KMS-11 (cell line): ENCODE measurements around the gene RIPOR3.

Experiments used
- H2AFZ ChIP-seq: fragments of 200-600 bp; sonication (generic); 2 replicates; pipeline ENCODE4 v1.6.1; 2016; ENCODE audit warnings: antibody characterized with exemption, mixed run types, low read depth
- H3K27ac ChIP-seq: fragments of 200-600 bp; sonication (generic); 2 replicates; pipeline ENCODE4 v1.6.1; 2016; ENCODE audit warnings: mild to moderate bottlenecking, mixed run types
- H3K27me3 ChIP-seq: fragments of 200-600 bp; sonication (generic); 2 replicates; pipeline ENCODE4 v1.6.1; 2017; ENCODE audit warnings: mild to moderate bottlenecking, low read depth, mixed run types, moderate library complexity; ENCODE audit not compliant: insufficient read depth
- H3K36me3 ChIP-seq: fragments of 200-600 bp; sonication (generic); 2 replicates; pipeline ENCODE4 v1.6.1; 2017; ENCODE audit warnings: mild to moderate bottlenecking, mixed run types; ENCODE audit not compliant: insufficient read depth
- H3K4me1 ChIP-seq: fragments of 200-600 bp; sonication (generic); 2 replicates; pipeline ENCODE4 v1.6.1; 2016; ENCODE audit warnings: mild to moderate bottlenecking, low read depth, mixed run types; ENCODE audit not compliant: poor library complexity, severe bottlenecking
- H3K4me2 ChIP-seq: fragments of 200-600 bp; sonication (generic); 2 replicates; pipeline ENCODE4 v1.7.0; 2016; ENCODE audit warnings: mild to moderate bottlenecking, mixed run types
- H3K4me3 ChIP-seq: fragments of 200-600 bp; sonication (generic); IDR thresholded peaks from 2 replicates; pipeline ENCODE4 v1.6.1; 2017; ENCODE audit warnings: low read depth, low read length, mixed read lengths; ENCODE audit not compliant: insufficient read depth
- H3K79me2 ChIP-seq: fragments of 200-600 bp; sonication (generic); 2 replicates; pipeline ENCODE4 v1.6.1; 2016; ENCODE audit warnings: low read depth, mixed run types; ENCODE audit not compliant: insufficient read depth
- H3K9ac ChIP-seq: fragments of 200-600 bp; sonication (generic); 2 replicates; pipeline ENCODE4 v1.6.1; 2016; ENCODE audit warnings: mild to moderate bottlenecking, mixed run types
- H4K20me1 ChIP-seq: fragments of 200-600 bp; sonication (generic); 2 replicates; pipeline ENCODE4 v1.6.1; 2016; ENCODE audit warnings: mild to moderate bottlenecking, mixed run types; ENCODE audit not compliant: insufficient read depth
- TF ChIP-seq, protein P1 (sequence below): fragments of 200-600 bp; sonication (generic); conservative IDR thresholded peaks from 2 replicates; pipeline ENCODE4 v1.6.1; 2017; ENCODE audit warnings: low read depth, mild to moderate bottlenecking, antibody characterized with exemption, low read length, moderate library complexity, mixed read lengths

RIPOR3 gene

DNA sequence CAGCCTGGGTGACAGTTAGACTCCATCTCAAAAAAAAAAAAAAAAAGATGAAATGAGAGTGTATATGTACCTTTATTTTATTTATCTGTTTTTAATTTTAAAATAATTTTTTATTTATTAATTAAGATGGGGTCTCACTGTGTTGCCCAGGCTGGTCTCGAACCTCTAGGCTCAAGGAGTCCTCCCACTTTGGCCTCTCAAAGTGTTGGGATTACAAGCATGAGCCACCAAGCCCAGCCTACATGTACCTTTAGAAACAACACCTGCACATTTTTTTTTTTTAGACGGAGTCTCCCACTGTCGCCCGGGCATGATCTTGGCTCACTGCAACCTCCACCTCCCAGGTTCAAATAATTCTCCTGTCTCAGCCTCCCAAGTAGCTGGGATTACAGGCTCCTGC, 28.0 kb upstream of the RIPOR3 start:
- Histone ChIP-seq H4K20me1 (no peaks in the 10 kb centered on the region), H3K4me2 (no peak overlapping the region), H3K27ac (no peak overlapping the region), H2AFZ (no peak overlapping the region), H3K27me3 (no peaks in the 10 kb centered on the region), H3K4me1 (no peaks in the 10 kb centered on the region), H3K4me3 (no peak overlapping the region), H3K79me2 (no peaks in the 10 kb centered on the region), H3K36me3 (no peaks in the 10 kb centered on the region), H3K9ac (no peak overlapping the region)
- TF ChIP-seq, protein P1, sequence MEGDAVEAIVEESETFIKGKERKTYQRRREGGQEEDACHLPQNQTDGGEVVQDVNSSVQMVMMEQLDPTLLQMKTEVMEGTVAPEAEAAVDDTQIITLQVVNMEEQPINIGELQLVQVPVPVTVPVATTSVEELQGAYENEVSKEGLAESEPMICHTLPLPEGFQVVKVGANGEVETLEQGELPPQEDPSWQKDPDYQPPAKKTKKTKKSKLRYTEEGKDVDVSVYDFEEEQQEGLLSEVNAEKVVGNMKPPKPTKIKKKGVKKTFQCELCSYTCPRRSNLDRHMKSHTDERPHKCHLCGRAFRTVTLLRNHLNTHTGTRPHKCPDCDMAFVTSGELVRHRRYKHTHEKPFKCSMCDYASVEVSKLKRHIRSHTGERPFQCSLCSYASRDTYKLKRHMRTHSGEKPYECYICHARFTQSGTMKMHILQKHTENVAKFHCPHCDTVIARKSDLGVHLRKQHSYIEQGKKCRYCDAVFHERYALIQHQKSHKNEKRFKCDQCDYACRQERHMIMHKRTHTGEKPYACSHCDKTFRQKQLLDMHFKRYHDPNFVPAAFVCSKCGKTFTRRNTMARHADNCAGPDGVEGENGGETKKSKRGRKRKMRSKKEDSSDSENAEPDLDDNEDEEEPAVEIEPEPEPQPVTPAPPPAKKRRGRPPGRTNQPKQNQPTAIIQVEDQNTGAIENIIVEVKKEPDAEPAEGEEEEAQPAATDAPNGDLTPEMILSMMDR, result no peak

DNA sequence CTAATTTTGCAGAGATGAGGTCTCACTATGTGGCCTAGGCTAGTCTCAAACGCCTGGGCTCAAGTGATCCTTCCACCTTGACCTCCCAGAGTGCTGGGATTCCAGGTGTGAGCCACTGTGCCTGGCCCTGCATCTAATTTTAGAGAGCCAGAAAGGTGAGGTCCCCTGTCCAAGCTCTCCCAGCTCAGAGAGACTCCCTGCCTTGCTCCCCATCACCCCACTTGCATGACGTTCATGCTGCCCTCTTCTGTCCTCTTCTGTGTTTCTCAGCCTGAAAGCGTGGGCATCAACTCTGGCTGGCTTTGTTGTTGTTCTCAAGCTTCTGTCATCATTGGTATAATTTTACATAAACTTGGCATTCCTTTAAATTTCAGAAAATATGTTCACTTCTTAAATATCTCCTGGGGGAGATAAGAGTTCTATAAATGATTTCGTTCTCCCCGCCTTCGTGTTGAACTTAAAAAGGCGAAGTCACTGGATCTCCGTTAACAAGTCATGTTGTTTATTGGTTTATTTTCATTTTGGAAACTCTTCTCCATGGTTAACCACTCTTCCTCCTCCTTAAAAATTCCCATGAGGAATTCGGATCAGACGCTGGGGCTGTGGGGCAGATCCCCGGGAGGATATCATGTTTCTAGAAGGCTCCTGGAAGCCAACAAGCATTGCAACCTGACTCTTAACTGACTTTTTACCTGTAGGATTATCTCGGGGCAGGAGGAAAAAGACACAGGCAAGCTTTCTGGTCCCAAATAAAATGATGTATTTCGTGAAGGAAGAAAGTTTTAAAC, 26.8 kb upstream of the RIPOR3 start:
- H3K4me2 ChIP-seq, result no peak overlapping the region
- no peak overlapping the region for H3K27ac ChIP-seq
- no peaks in the 10 kb centered on the region for H3K27me3 ChIP-seq
- TF ChIP-seq, protein P1, result no peak
- H3K4me1 ChIP-seq, result no peaks in the 10 kb centered on the region
- no peaks in the 10 kb centered on the region for H4K20me1 ChIP-seq
- H2AFZ ChIP-seq, result no peak overlapping the region
- H3K79me2 ChIP-seq, result no peaks in the 10 kb centered on the region
- no peak overlapping the region for H3K4me3 ChIP-seq
- H3K9ac ChIP-seq, result no peak overlapping the region
- no peaks in the 10 kb centered on the region for H3K36me3 ChIP-seq

DNA sequence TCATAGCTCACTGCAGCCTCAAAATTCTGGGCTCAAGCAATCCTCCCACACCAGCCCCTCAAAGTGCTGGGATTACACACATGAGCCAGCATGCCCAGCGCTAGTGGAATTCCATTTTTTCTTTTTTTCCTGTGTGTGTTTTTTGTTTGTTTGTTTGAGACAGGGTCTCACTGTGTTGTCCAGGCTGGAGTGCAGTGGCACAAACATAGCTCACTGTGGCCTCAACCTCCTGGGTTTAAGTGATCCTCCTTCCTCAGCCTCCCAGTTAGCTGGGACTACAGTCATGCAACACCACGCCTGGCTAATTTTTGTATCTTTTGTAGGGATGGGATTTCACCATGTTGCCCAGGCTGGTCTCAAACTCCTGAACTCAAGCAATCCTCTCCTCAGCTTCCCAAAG, 26.0 kb upstream of the RIPOR3 start:
- Histone ChIP-seq H3K27me3 (no peaks in the 10 kb centered on the region), H3K4me2 (no peak overlapping the region), H3K4me3 (no peak overlapping the region), H2AFZ (no peak overlapping the region), H3K27ac (no peak overlapping the region), H4K20me1 (no peaks in the 10 kb centered on the region), H3K4me1 (no peaks in the 10 kb centered on the region), H3K36me3 (no peaks in the 10 kb centered on the region), H3K9ac (no peak overlapping the region), H3K79me2 (no peaks in the 10 kb centered on the region)
- TF ChIP-seq, protein P1, result no peak

DNA sequence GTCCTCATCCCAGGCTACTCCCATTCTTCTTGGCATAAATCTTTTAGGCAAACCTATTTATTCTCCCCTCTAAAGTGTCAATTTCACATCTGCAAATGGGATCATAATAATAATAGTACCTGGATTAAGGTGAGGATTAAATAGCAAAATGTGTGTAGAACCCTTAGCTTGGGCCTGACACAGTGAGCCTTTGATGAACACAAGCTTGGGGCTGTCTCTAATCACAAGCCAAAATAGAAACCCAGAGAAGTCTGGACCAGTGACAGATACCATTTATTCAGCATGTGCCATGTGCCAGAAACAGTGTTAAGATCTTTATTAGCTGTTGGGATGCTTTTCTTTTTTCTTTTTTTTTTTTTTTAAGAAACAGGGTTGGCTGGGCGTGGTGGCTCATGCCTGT, 25.2 kb upstream of the RIPOR3 start:
- TF ChIP-seq, protein P1, result no peak
- Histone ChIP-seq H3K79me2 (no peaks in the 10 kb centered on the region), H3K4me3 (no peak overlapping the region), H4K20me1 (no peaks in the 10 kb centered on the region), H3K36me3 (no peaks in the 10 kb centered on the region), H2AFZ (no peak overlapping the region), H3K27ac (no peak overlapping the region), H3K4me2 (no peak overlapping the region), H3K9ac (no peak overlapping the region), H3K4me1 (no peaks in the 10 kb centered on the region), H3K27me3 (no peaks in the 10 kb centered on the region)
